HG03159 (cell line): ENCODE data around the gene NRCAM.

Source experiments
- ATAC-seq: cut with Tn5 transposase; IDR thresholded peaks from one replicate; pipeline ENCODE4 v1.9.1; 2021; ENCODE audit warnings: mild to moderate bottlenecking, moderate library complexity; ENCODE audit not compliant: unreplicated experiment

The NRCAM gene

GRCh38 chr7:108167460-108167859, 288.8 kb downstream of the NRCAM start:
- ATAC-seq = no peak

DNA sequence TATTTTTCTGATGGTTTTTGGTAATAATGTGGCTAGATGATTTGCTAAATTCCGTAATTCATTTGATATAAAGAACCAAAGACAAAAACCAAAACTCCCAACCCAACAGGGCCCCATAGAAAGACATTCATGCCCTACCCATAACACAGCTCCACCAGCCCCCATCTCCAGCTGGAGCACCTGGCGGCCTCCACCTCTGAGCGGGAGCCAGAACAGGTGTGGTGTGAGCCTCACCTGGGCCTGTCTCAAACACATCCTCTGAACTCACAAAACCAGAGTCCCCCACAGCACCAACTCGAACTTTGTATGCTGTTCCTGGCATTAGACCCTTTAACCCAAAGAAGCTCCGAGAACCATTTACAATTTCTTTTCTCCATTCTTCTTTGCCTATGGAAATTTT, 289.5 kb downstream of the NRCAM start:
- ATAC-seq = no peak

DNA sequence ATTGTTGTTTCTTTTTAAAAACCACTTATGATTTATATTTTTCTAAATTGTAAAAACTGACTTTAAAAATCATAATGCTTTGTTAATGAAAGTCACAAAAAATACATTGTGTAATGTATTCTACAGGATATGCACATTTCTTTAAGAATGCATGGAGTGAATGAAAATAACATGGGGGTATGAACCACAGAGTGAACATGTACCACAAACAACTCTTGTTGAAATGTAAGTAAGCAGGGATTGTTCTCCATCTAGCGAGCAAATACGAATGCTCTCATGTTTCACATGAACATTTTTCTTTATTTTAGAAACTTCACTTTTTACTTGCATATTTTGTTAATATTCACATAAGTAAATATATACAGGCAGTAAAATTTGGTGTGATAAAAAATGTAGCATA, 290.5 kb downstream of the NRCAM start:
- ATAC-seq = no peak

- ATAC-seq = no peak
Measured at GRCh38 chr7:108164946-108165345, 291.3 kb downstream of the NRCAM start.

DNA sequence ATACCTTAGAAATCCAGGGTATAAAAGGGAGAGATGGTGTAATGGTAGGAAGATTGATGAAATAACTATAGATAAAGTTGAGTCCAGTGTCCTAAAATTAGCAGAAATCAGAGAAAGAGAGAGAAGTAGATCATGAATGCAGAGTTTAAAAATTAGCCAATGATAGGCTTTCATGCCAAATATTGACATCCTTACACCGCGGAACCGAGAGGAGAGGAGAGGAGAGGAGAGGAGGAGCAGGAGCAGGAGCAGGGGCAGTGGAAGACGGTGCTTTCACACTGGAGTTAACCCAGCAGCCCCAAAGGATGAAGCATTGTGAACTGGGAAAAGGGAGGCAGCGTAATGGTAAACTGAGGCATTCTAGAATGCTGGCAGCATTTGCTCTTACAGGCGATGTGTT, 291.9 kb downstream of the NRCAM start:
- ATAC-seq = no peak

GRCh38 chr7:108158776-108159175, 297.5 kb downstream of the NRCAM start:
- ATAC-seq = no peak

DNA sequence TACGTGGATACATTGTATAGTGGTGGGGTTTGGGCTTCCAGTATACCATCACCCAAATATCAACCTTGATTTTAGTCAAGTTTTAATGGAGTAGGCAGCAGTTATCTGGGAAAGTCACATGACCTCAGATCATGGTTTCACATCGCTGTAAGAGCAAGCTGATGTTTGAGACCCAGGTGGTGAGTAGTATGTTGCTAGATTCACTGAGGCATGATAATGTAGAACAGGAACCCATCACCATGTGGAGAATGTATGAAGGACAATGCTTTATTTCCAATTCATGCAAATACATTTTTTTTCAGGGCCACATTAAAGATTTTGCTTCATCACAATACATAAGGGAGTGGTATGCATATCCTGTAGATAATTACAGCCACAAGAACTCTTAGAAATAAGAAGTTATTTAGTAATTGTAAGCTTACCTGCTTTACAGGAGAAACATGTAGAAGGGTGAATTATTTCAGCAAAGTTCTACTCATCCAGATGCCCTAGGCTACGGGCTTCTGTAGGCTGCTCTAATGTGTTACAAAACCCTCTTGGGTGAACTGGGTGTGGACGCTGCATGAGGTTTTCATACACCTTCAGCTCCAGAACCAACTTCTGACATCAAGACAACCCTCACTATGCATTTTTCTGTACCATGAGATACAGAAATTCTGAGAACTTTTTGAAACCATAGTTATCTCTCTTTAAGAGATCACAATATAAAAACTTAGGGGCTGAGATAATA, 298.5 kb downstream of the NRCAM start:
- no peak for ATAC-seq

GRCh38 chr7:108156897-108157605, 299.2 kb downstream of the NRCAM start:
- no peak for ATAC-seq

- no peak for ATAC-seq
Measured at GRCh38 chr7:108152198-108152597, 304.0 kb downstream of the NRCAM start.

DNA sequence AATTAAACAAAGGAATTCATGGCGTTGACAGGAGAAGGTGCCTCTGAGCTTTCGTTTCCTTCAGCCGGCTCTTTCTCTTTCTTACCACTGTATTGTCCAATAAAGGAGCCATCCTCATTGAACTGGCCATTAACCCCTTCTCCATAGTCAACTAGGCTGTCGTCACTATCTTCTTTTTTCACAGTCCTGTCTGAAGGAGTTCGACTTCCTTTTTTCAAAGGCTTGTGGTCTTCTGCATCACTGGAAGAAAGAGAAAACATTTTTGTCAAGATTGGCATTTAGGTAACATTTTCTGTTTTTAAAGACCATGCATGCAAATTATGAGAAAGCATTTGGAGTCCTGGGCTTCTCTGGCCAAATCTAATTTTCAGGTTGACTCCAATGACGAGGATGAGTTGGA, 306.3 kb downstream of the NRCAM start:
- no peak for ATAC-seq

GRCh38 chr7:108149119-108149518, 307.1 kb downstream of the NRCAM start:
- ATAC-seq = no peak

DNA sequence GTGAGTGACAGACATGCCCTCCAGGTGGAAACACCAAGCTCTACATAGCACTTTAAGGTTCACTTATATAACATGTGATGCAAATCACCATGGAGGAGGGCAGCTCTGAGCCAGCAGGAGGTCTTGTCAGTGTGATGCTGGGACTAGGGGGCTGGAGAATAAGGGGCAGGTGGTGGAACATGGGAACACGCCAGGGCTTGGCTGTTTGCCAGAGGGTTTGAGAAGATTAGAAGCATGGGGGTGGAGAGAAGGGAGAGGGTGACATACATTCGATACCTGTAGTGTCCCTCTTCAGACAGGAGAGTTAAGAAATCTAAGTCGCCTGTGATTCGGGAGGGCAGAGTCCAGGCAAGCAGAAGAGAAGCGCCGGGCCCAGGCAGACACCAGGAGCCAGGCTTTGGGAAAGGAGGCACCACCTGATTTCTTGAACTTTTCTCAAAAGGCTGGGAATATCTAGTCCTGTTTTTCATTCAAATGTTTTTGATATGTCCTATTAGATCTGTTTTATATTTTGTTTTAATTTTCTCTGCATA, 309.1 kb downstream of the NRCAM start:
- no peak for ATAC-seq

DNA sequence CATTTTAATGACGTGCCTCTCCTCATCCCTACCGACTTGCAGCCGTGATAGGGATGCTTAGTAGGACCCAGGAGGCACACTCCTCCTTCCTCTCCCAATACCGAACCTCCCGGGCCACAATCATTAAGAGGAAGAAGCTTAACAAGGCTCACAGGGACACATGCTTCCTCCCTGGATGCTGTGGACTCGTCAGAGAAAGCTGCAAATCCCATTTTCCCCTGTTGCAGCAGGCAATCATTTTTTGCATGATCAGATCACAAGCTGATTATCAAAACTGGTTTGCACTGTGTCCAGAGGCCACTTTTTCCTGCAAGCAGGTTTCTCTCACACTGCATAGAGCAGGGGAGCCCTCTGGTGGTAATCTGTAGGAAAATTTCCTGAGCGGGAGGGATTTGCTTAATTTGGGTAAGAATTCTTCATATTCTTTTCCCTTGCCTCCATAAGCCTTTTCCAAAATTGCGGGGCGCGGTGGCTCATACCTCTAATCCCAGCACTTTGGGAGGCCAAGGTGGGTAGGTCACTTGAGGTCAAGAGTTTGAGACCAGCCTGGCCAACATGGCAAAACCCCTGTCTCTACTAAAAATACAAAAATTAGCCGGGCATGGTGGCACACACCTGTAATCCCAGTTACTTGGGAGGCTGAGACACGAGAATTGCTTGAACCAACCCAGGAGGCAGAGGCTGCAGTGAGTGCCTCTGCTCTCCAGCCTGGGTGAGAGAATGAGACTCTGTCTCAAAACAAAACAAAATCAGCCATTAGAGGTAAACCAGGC, 310.0 kb downstream of the NRCAM start:
- ATAC-seq = no peak

GRCh38 chr7:108145401-108145800, 310.8 kb downstream of the NRCAM start:
- no peak for ATAC-seq

- ATAC-seq = no peak
Measured at GRCh38 chr7:108144931-108145330, 311.3 kb downstream of the NRCAM start.

DNA sequence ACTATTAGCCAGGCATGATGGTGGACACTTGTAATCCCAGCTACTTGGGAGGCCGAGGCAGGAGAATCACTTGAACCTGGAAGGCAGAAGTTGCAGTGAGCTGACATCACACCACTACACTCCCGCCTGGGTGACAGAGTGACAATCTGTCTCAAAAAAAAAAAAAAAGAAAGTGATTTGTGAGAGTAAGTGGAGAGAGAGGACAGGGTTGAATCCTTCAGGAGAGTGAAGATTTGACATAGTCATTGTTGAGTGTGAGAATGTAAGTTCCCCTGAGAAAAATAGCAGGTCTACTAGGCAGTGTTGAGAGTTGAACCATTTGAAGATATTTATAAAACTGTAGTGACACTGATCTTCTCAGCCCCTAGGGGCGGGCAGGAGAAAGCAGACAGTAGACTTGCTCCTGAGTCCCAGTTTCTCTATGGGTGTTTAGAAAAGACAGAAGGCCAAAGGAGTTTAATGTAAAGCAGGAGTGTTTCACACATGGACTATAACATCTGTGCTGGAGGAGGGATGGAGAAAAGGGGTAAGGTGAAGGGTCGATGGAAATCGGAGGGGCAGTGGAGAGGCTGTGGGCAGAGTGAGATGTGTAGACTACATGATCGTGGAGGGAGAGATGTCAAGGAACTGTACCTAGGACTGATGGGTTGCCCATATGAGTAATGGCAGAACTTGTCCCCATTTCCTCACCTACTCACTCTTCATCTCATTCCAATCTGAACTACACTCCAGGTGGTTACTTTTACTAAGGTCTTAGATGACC, 312.4 kb downstream of the NRCAM start:
- no peak for ATAC-seq

DNA sequence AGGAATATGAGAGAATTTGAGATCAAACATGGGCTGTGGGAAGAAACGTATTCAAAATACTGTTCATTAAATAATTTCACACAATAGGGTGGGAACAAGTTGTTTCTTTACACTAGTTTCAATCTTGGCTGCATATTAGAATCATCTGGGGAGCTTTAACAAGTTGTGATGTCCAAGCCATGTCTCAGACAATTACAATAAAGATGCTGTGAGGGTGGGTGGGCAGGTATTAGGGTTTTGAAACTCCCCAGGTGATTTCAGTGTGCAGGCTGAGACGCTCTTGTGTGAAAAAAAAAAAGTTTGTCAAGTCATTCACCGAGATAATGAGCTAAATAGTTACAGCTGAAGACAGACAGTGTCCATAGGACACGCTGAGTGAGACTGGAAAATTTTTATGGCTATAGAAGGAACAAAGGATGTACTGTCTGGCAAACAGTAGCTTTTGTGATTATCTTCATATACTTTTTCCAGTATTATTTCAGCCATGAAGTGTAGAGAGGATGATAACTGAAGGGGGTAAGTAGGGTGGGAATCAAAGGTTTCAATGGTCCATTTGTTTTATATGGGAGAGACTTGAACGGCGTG, 313.5 kb downstream of the NRCAM start:
- ATAC-seq = no peak

DNA sequence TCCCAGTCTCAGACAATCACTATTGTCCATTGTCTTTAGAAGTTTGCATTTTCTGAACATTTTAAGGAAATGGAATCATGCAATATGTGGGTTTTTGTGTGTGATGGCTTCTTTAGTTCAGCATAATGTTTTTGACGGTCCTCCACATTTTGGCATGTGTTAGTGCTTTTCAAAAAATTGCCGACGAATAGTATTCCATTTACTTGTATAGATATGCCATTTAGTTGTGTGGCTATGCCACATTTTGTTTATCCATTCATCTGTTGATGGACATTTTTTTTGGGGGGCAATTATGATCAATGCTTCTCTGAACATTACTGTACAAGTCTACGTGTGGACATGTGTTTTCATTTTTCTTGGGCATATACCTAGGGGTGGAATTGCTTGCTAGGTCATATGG, 314.1 kb downstream of the NRCAM start:
- ATAC-seq = no peak

DNA sequence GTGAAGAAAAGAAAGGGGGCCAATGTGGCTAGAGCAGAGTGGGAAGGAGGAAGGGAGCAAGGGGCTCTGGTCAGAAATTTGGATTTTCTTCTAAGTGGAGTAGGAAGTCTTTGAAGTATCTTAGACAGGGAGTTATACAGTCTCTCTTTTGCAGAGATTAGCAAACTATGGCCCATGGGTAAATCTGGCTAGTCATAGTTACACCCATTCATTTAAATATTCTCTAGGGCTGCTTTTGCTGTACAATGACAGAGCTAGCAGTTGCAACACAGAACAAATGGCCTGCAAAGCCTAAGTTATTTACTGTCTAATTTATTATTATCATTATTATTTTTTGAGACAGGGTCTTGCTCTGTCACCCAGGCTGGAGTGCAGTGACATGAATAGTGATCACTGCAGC, 315.6 kb downstream of the NRCAM start:
- ATAC-seq = no peak

DNA sequence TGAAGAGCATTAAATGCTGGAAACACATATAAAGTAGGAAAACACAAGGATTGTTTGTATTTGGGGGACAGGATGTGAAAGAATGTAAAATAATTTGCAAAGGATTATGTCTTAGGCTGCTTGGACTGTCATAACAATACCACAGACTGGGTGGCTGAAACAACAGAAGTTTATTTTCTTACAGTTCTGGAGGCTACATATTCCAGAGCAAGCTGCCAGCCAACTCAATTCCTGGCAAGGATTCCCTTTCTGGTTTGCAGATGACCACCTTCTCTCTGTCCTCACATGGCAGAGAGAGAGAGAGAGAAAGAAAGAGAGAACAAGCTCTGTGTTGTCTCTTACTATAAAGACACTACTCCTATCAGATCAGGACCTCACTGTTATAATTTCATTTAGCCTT, 317.3 kb downstream of the NRCAM start:
- ATAC-seq = no peak

- no peak for ATAC-seq
Measured at GRCh38 chr7:108137993-108138392, 318.2 kb downstream of the NRCAM start.
